ENCODE measurements around the gene FGF4.

FGF4 gene

DNA sequence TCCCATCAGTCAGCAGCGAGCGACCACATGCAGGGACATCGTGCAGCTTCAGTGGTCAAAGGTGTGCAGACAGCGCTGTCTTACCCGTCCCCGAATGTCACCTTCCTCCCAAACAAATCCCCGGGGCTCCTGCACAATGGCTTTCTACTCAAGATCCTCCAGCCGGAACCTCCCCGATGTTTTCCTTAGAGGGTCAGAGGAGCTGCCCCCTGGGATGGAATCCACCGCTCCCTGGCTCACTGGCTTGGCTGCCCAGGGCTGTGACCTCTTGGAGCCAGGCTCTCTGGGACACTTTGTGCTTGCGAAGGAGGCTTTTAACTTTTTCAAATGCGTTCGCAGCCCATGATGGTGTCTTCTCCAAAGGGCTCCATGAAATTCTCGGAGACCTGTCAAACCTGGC lies 54.0 kb downstream of the FGF4 start:
- DNase-seq, result no peak
